Fibroblast of lung (primary cell): ENCODE measurements around the gene GPSM1. TPM values are rescaled to one million over a fixed set of nuclear protein-coding genes. Genes with fewer than 3 reads are reported as not detected.

ENCODE experiments used
- DNase-seq, 2 donors: peaks; one replicate each; pipeline versions ENCODE4 v3.0.0 to v3.0.0-alpha.2; 2010; ENCODE audit warnings: low read depth in 2 of 2
- H2AFZ ChIP-seq: 2 replicates; pipeline ENCODE4 v1.5.1; 2012; ENCODE audit warnings: low read length, control low read depth, inconsistent platforms
- H3K27ac ChIP-seq: 2 replicates; pipeline ENCODE4 v1.5.1; 2011; ENCODE audit warnings: low read length, control low read depth; ENCODE audit not compliant: insufficient read depth
- H3K27me3 ChIP-seq: 2 replicates; pipeline ENCODE4 v1.5.1; 2011; ENCODE audit warnings: mild to moderate bottlenecking, low read length; ENCODE audit not compliant: control insufficient read depth, insufficient read depth
- H3K36me3 ChIP-seq: 2 replicates; pipeline ENCODE4 v1.5.1; 2011; ENCODE audit warnings: low read length; ENCODE audit not compliant: control insufficient read depth, insufficient read depth
- H3K4me1 ChIP-seq: 2 replicates; pipeline ENCODE4 v1.5.1; 2011; ENCODE audit warnings: low read length; ENCODE audit not compliant: control insufficient read depth, insufficient read depth; ENCODE audit errors: extremely low read depth
- H3K4me2 ChIP-seq: 2 replicates; pipeline ENCODE4 v1.5.1; 2011; ENCODE audit warnings: low read length, control low read depth; ENCODE audit not compliant: insufficient read depth; ENCODE audit errors: extremely low read depth
- H3K4me3 ChIP-seq, 4 experiments: fragments of 200-600 bp in 1 of 4; sonication (generic) in 1 of 4; replicated peaks in 1 of 4; 2 replicates each; pipeline ENCODE4 v1.5.1; 2011 to 2016; ENCODE audit warnings: low read length in 4 of 4, low read depth in 3 of 4, mild to moderate bottlenecking in 3 of 4, control low read depth in 2 of 4, inconsistent platforms in 1 of 4, mixed read lengths in 1 of 4; ENCODE audit not compliant: insufficient read depth in 1 of 4; ENCODE audit errors: control extremely low read depth in 1 of 4
- H3K79me2 ChIP-seq: 2 replicates; pipeline ENCODE4 v1.5.1; 2012; ENCODE audit warnings: mild to moderate bottlenecking, low read length, inconsistent platforms; ENCODE audit not compliant: control insufficient read depth, insufficient read depth
- H3K9ac ChIP-seq: 2 replicates; pipeline ENCODE4 v1.5.1; 2011; ENCODE audit warnings: mild to moderate bottlenecking, low read length, control low read depth; ENCODE audit not compliant: insufficient read depth
- H3K9me3 ChIP-seq: 2 replicates; pipeline ENCODE4 v1.5.1; 2012; ENCODE audit warnings: low read depth, low read length; ENCODE audit not compliant: control insufficient read depth, insufficient read depth
- H4K20me1 ChIP-seq: 2 replicates; pipeline ENCODE4 v1.5.1; 2011; ENCODE audit warnings: low read length; ENCODE audit not compliant: control insufficient read depth, insufficient read depth; ENCODE audit errors: extremely low read depth
- CTCF ChIP-seq, 2 donors: IDR thresholded peaks in 1 of 2; conservative IDR thresholded peaks in 1 of 2; 1 replicate in 1 of 2; 2 replicates in 1 of 2; pipeline ENCODE4 v1.5.1; 2011 to 2012; ENCODE audit warnings: low read length in 2 of 2, control low read depth in 1 of 2, inconsistent platforms in 1 of 2, low read depth in 1 of 2, mild to moderate bottlenecking in 1 of 2
- EZH2 ChIP-seq: IDR thresholded peaks from 2 replicates; pipeline ENCODE4 v1.5.1; 2012; ENCODE audit warnings: low read length, control low read depth, mild to moderate bottlenecking; ENCODE audit errors: missing control alignments
- polyA plus RNA-seq, 2 donors: library from polyadenylated mRNA; depleted of rRNA in 1 of 2; stranded (reverse) in 1 of 2; unstranded in 1 of 2; fragments of >200 nt; gene quantifications; 2 replicates each; pipeline ENCODE4 v1.2.1, GENCODE V29; 2011 to 2012; ENCODE audit warnings: missing spikeins in 1 of 2
- total RNA-seq: library from RNA; depleted of rRNA; stranded (reverse); fragments of >200 nt; gene quantifications from 2 replicates; pipeline ENCODE4 v1.2.1, GENCODE V29; 2014

The GPSM1 gene
- total and polyA plus RNA-seq, 2 donors (not counting 1 experiment from before 2014, with no cell fraction given), result 15.8 to 60.3 TPM

GRCh38 chr9:136354592-136355085 lies 27.3 kb downstream of the GPSM1 start:
- no peaks in the 10 kb centered on the region for H4K20me1 ChIP-seq
- peaks cover 36% of the 10 kb centered on the region for H3K36me3 ChIP-seq
- TF ChIP-seq EZH2 (no peak), CTCF (conservative IDR thresholded peaks at IDR 0.05 in 1 of 2, IDR thresholded peaks at IDR 0.05 in 1 of 2; ENCODE audit: low read depth in 1 of 2, low read length in 2 of 2) (no peak)
- H3K27ac ChIP-seq, result peak overlapping the region; percentile 32
- no peak overlapping the region for H3K9ac ChIP-seq
- H3K27me3 ChIP-seq, result no peaks in the 10 kb centered on the region
- no peak overlapping the region for H2AFZ ChIP-seq
- H3K4me2 ChIP-seq, result no peak overlapping the region
- peaks cover 4% of the 10 kb centered on the region for H3K4me1 ChIP-seq
- H3K9me3 ChIP-seq, result no peaks in the 10 kb centered on the region
- no peak overlapping the region for H3K4me3 ChIP-seq
- no peaks in the 10 kb centered on the region for H3K79me2 ChIP-seq
- DNase-seq, result peak; percentile 37 to 62

GRCh38 chr9:136355616-136356557 lies 28.5 kb downstream of the GPSM1 start:
- no peaks in the 10 kb centered on the region for H3K79me2 ChIP-seq
- H3K4me2 ChIP-seq, result no peak overlapping the region
- no peak overlapping the region for H3K27ac ChIP-seq
- no peak overlapping the region for H3K9ac ChIP-seq
- peaks cover 8% of the 10 kb centered on the region for H3K4me1 ChIP-seq
- peak in 1 of 2 donors; percentile 34 for DNase-seq
- H3K4me3 ChIP-seq, result no peak overlapping the region
- H2AFZ ChIP-seq, result no peak overlapping the region
- no peaks in the 10 kb centered on the region for H3K9me3 ChIP-seq
- no peak for TF ChIP-seq EZH2
- TF ChIP-seq CTCF (conservative IDR thresholded peaks at IDR 0.05 in 1 of 2, IDR thresholded peaks at IDR 0.05 in 1 of 2; ENCODE audit: low read depth in 1 of 2, low read length in 2 of 2), result no peak
- no peaks in the 10 kb centered on the region for H4K20me1 ChIP-seq
- no peaks in the 10 kb centered on the region for H3K27me3 ChIP-seq
- H3K36me3 ChIP-seq, result peaks cover 35% of the 10 kb centered on the region

- Histone ChIP-seq H3K36me3 (peaks cover 31% of the 10 kb centered on the region), H3K4me1 (peaks cover 19% of the 10 kb centered on the region), H4K20me1 (no peaks in the 10 kb centered on the region)
These were observed 29.9 kb downstream of the GPSM1 start for GRCh38 chr9:136357202-136357725.

More at GRCh38 chr9:136357202-136357725, 29.9 kb downstream of the GPSM1 start:
- Histone ChIP-seq H3K9ac (no peak overlapping the region), H3K79me2 (no peaks in the 10 kb centered on the region), H3K4me2 (no peak overlapping the region), H3K27ac (no peak overlapping the region), H3K4me3 (no peak overlapping the region), H3K9me3 (no peaks in the 10 kb centered on the region), H2AFZ (no peak overlapping the region), H3K27me3 (no peaks in the 10 kb centered on the region)
- DNase-seq, result no peak
- TF ChIP-seq CTCF (conservative IDR thresholded peaks at IDR 0.05 in 1 of 2, IDR thresholded peaks at IDR 0.05 in 1 of 2; ENCODE audit: low read depth in 1 of 2, low read length in 2 of 2), result no peak
- no peak for TF ChIP-seq EZH2
